ENCODE data around the gene HBA2. TPM values are rescaled to one million over a fixed set of nuclear protein-coding genes. Genes with fewer than 3 reads are reported as not detected.
"Not testable (repeated sequence)": the region's sequence is repeated elsewhere in the genome, so short reads cannot be mapped to it uniquely, and the experiment has no call there.

Gene HBA2
- total RNA-seq, 2 experiments from 2014 or later: not detected

DNA sequence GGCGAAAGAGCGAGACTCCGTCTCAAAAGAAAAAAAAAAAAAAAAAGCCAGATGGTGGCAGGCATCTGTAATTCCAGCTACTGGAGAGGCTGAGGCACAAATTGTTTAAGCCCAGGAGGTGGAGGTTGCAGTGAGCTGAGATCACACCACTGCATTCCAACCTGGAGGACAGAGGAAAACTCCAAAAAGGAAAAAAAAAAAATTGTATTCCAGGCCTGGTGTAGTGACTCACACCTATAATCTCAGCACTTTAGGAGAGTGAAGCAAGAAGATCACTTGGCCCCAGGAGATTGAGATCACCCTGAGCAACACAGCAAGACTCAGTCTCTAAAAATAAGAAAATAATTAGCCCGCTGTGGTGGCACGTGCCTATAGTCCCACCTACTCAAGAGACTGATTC is 27.7 kb downstream of the HBA2 start:
- Mint-ChIP-seq H3K4me1 (ENCODE audit: low read depth) (no peaks in the 10 kb centered on the region), H3K9me3 (no peaks in the 10 kb centered on the region), H3K27me3 (no peaks in the 10 kb centered on the region), H3K36me3 (ENCODE audit: low read depth) (peaks cover 84% of the 10 kb centered on the region), H3K4me3 (no peak overlapping the region), H3K27ac (no peak overlapping the region)
- CTCF ChIA-PET: no interaction called here
- TF ChIP-seq, protein P1, sequence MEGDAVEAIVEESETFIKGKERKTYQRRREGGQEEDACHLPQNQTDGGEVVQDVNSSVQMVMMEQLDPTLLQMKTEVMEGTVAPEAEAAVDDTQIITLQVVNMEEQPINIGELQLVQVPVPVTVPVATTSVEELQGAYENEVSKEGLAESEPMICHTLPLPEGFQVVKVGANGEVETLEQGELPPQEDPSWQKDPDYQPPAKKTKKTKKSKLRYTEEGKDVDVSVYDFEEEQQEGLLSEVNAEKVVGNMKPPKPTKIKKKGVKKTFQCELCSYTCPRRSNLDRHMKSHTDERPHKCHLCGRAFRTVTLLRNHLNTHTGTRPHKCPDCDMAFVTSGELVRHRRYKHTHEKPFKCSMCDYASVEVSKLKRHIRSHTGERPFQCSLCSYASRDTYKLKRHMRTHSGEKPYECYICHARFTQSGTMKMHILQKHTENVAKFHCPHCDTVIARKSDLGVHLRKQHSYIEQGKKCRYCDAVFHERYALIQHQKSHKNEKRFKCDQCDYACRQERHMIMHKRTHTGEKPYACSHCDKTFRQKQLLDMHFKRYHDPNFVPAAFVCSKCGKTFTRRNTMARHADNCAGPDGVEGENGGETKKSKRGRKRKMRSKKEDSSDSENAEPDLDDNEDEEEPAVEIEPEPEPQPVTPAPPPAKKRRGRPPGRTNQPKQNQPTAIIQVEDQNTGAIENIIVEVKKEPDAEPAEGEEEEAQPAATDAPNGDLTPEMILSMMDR (IDR thresholded peaks at IDR 0.05): no peak
- Histone ChIP-seq H3K36me3 (ENCODE audit: insufficient read depth, low read length) (peaks cover 76% of the 10 kb centered on the region), H3K27ac (ENCODE audit: low read depth in 1 of 2, low read length in 2 of 2) (no peak overlapping the region), H3K4me3 (ENCODE audit: low read length) (no peak overlapping the region), H3K9me3 (ENCODE audit: control insufficient read depth in 1 of 2, insufficient read depth in 1 of 2, low read length in 2 of 2) (no peaks in the 10 kb centered on the region), H3K27me3 (ENCODE audit: control insufficient read depth in 1 of 2, insufficient read depth in 2 of 2, low read length in 2 of 2) (no peaks in the 10 kb centered on the region), H3K4me1 (ENCODE audit: insufficient read depth, low read length) (no peaks in the 10 kb centered on the region)
- ATAC-seq (ENCODE audit: poor library complexity) (no peak), DNase-seq (no peak)
- intact Hi-C loops (cut with DNase I, micrococcal nuclease): no loop called here
- POLR2A ChIA-PET: no interaction called here

DNA sequence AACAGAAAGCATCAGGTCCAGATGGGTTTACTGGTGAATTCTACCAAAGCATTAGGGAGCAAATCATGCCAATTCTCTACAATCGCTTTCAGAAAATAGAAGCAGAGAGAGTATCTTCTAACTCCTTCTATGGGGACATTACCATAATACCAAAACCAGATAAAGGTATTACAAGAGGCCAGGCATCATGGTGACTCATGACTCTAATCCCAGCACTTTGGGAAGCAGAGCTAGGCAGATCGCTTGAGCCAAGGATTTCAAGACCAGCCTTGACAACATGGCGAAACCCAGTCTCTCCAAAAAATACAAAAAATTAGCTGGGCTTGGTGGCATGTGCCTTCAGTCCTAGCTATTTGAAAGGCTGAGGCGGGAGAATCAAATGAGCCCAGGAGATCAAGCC is 30.6 kb downstream of the HBA2 start:
- Histone ChIP-seq H3K9me3 (ENCODE audit: control insufficient read depth in 1 of 2, insufficient read depth in 1 of 2, low read length in 2 of 2) (no peaks in the 10 kb centered on the region), H3K36me3 (ENCODE audit: insufficient read depth, low read length) (peaks cover 73% of the 10 kb centered on the region), H3K4me1 (ENCODE audit: insufficient read depth, low read length) (no peaks in the 10 kb centered on the region), H3K4me3 (ENCODE audit: low read length) (no peak overlapping the region), H3K27ac (ENCODE audit: low read depth in 1 of 2, low read length in 2 of 2) (no peak overlapping the region), H3K27me3 (ENCODE audit: control insufficient read depth in 1 of 2, insufficient read depth in 2 of 2, low read length in 2 of 2) (no peaks in the 10 kb centered on the region)
- DNase-seq (no peak), ATAC-seq (ENCODE audit: poor library complexity) (no peak)
- ChIA-PET CTCF (no interaction called here), POLR2A (no interaction called here)
- no peaks in the 10 kb centered on the region for H3K9me3 Mint-ChIP-seq
- H3K27ac Mint-ChIP-seq: no peak overlapping the region
- H3K4me1 Mint-ChIP-seq (ENCODE audit: low read depth): no peaks in the 10 kb centered on the region
- H3K4me3 Mint-ChIP-seq: no peak overlapping the region
- H3K27me3 Mint-ChIP-seq: no peaks in the 10 kb centered on the region
- TF ChIP-seq, protein P1 (IDR thresholded peaks at IDR 0.05): no peak
- H3K36me3 Mint-ChIP-seq (ENCODE audit: low read depth): peaks cover 88% of the 10 kb centered on the region
- intact Hi-C loops (cut with DNase I, micrococcal nuclease): no loop called here

DNA sequence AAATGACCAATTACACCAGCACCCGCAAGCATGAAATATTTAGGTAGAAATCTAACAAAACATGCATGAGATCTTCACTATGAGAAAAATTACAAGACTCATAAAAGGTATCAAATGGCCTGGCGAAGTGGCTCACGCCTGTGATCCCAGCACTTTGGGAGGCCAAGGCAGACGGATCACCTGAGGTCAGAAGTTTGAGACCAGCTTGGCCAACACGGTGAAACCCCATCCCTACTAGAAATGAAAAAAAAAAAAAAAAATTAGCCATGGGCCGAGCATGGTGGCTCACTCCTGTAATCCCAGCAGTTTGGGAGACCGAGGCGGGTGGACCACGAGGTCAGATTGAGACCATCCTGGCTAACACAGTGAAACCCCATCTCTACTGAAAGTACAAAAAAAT is 31.4 kb downstream of the HBA2 start:
- H3K27me3 ChIP-seq (ENCODE audit: control insufficient read depth in 1 of 2, insufficient read depth in 2 of 2, low read length in 2 of 2); intact Hi-C loops (cut with DNase I, micrococcal nuclease); CTCF ChIA-PET; H3K27ac ChIP-seq (ENCODE audit: low read depth in 1 of 2, low read length in 2 of 2); H3K4me1 Mint-ChIP-seq (ENCODE audit: low read depth); H3K4me1 ChIP-seq (ENCODE audit: insufficient read depth, low read length); H3K9me3 Mint-ChIP-seq; ATAC-seq (ENCODE audit: poor library complexity); H3K4me3 ChIP-seq (ENCODE audit: low read length); POLR2A ChIA-PET; H3K27me3 Mint-ChIP-seq; H3K27ac Mint-ChIP-seq; H3K4me3 Mint-ChIP-seq; H3K9me3 ChIP-seq (ENCODE audit: control insufficient read depth in 1 of 2, insufficient read depth in 1 of 2, low read length in 2 of 2); DNase-seq: not testable (repeated sequence)
- H3K36me3 ChIP-seq (ENCODE audit: insufficient read depth, low read length): peaks cover 73% of the 10 kb centered on the region
- peaks cover 88% of the 10 kb centered on the region for H3K36me3 Mint-ChIP-seq (ENCODE audit: low read depth)

DNA sequence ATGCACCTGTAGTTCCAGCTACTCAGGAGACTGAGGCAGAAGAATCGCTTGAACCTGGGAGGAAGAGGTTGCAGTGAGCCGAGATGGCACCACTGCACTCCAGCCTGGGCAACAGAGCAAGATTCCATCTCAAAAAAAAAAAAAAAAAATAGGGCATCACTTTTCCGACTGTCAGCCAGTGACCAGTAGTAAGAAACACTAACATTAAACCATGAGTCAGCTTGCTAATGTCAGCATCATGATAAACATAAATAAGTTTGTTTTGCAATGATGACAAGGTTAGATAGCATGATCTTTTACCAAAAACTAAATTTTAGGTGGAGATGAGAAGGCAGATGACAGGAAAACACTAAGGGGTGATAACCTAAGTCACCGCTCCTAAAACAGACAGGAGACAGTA is 36.7 kb downstream of the HBA2 start:
- POLR2A ChIA-PET: interaction anchor here (0.6 kb wide), 1 partner anchor 1148 kb away, joined by 3 read pairs; no protein-coding TSS in a partner anchor
- H3K4me1 ChIP-seq (ENCODE audit: insufficient read depth, low read length); H3K27me3 Mint-ChIP-seq; H3K4me3 ChIP-seq (ENCODE audit: low read length); H3K9me3 Mint-ChIP-seq; intact Hi-C loops (cut with DNase I, micrococcal nuclease); ATAC-seq (ENCODE audit: poor library complexity); H3K27ac ChIP-seq (ENCODE audit: low read depth in 1 of 2, low read length in 2 of 2); DNase-seq; H3K4me3 Mint-ChIP-seq; CTCF ChIA-PET; H3K27me3 ChIP-seq (ENCODE audit: control insufficient read depth in 1 of 2, insufficient read depth in 2 of 2, low read length in 2 of 2); H3K9me3 ChIP-seq (ENCODE audit: control insufficient read depth in 1 of 2, insufficient read depth in 1 of 2, low read length in 2 of 2); H3K4me1 Mint-ChIP-seq (ENCODE audit: low read depth); H3K27ac Mint-ChIP-seq: not testable (repeated sequence)
- peaks cover 83% of the 10 kb centered on the region for H3K36me3 Mint-ChIP-seq (ENCODE audit: low read depth)
- H3K36me3 ChIP-seq (ENCODE audit: insufficient read depth, low read length): peaks cover 81% of the 10 kb centered on the region

DNA sequence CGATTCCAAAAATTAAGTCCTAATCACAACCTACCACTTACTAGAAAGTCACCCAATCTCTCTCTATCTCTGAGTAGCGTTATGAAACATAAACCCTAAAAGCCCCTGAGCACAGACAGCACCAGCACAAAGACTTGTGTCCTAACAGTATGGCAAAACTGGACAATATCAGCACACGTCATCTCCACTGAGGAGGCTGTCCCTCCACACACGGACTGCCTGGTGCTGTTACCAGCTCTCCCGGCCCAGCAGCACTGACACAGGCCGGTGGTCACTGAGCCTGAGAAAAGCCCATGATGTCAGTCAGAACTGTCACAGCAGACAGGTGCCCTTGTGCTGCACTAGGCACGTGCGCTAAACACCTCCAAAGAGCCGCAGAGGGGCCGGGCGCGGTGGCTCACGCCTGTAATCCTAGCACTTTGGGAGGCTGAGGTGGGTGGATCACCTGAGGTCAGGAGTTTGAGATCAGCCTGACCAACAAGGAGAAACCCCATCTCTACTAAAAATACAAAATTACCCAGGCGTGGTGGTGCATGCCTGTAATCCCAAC is 39.0 kb downstream of the HBA2 start:
- intact Hi-C loops (cut with DNase I, micrococcal nuclease); H3K27me3 ChIP-seq (ENCODE audit: control insufficient read depth in 1 of 2, insufficient read depth in 2 of 2, low read length in 2 of 2); DNase-seq; H3K4me1 Mint-ChIP-seq (ENCODE audit: low read depth); H3K9me3 ChIP-seq (ENCODE audit: control insufficient read depth in 1 of 2, insufficient read depth in 1 of 2, low read length in 2 of 2); H3K4me3 Mint-ChIP-seq; POLR2A ChIA-PET; H3K27me3 Mint-ChIP-seq; H3K27ac Mint-ChIP-seq; ATAC-seq (ENCODE audit: poor library complexity); H3K4me1 ChIP-seq (ENCODE audit: insufficient read depth, low read length); H3K9me3 Mint-ChIP-seq; H3K4me3 ChIP-seq (ENCODE audit: low read length); H3K27ac ChIP-seq (ENCODE audit: low read depth in 1 of 2, low read length in 2 of 2): not testable (repeated sequence)
- CTCF ChIA-PET: interaction anchor here (1.1 kb wide), 1 partner anchor 18 kb away, joined by 3 read pairs; no protein-coding TSS in a partner anchor
- H3K36me3 ChIP-seq (ENCODE audit: insufficient read depth, low read length): peaks cover 75% of the 10 kb centered on the region
- H3K36me3 Mint-ChIP-seq (ENCODE audit: low read depth): peaks cover 74% of the 10 kb centered on the region
